K562 (cell line): ENCODE data around the gene GAS2L1. TPM values are rescaled to one million over a fixed set of nuclear protein-coding genes. Genes with fewer than 3 reads are reported as not detected.

Experiments used
- ESRRB ChIP-seq: fragments of 250-450 bp; sonication (Bioruptor Pico); IDR thresholded peaks from 2 replicates; pipeline ENCODE4 v1.5.0; 2020; ENCODE audit warnings: mild to moderate bottlenecking, moderate library complexity, borderline replicate concordance
- NCOA4 ChIP-seq: fragments of 450-650 bp; IDR thresholded peaks from 2 replicates; pipeline ENCODE4 v1.6.1; 2018; ENCODE audit warnings: mild to moderate bottlenecking; ENCODE audit not compliant: partially characterized antibody
- TEAD4 ChIP-seq, 2 experiments: sonication (generic) in 1 of 2; formaldehyde crosslinking in 1 of 2; IDR thresholded peaks; 2 replicates each; pipeline versions ENCODE4 v1.6.1 to v1.8.0; 2012 to 2022; ENCODE audit warnings: borderline replicate concordance in 1 of 2, inconsistent platforms in 1 of 2, low read length in 1 of 2, mild to moderate bottlenecking in 1 of 2, missing genetic modification reagents in 1 of 2
- polyA plus RNA-seq, 8 experiments: library from polyadenylated mRNA; depleted of rRNA in 4 of 8; stranded (reverse) in 5 of 8; unstranded in 3 of 8; fragments of >200 nt; fragmentation: Nextera tagmentation in 2 of 8; fragmentation: Illumina TruSeq in 1 of 8; extraction: Ambion mirVana in 2 of 8; extraction: Trizol in 1 of 8; gene quantifications; 2 replicates each; pipeline versions ENCODE4 v1.2.1 to v1.2.3, GENCODE V29; 2011 to 2014; ENCODE audit warnings: inconsistent platforms in 1 of 8, missing spikeins in 1 of 8
- total RNA-seq, 7 experiments: library from RNA; depleted of rRNA in 6 of 7; stranded (reverse); fragments of >200 nt in 6 of 7; fragmentation: Illumina TruSeq in 2 of 7; extraction: Trizol in 2 of 7; gene quantifications; 2 replicates each; pipeline versions ENCODE4 v1.2.1 to v1.2.3, GENCODE V29; 2011 to 2021; ENCODE audit warnings: low replicate concordance in 1 of 7
- TF ChIP-seq, protein P1 (sequence below): sonication (generic); formaldehyde crosslinking; IDR thresholded peaks from 2 replicates; pipeline ENCODE4 v1.8.0; 2023; ENCODE audit warnings: mild to moderate bottlenecking, missing genetic modification reagents
- TF ChIP-seq, protein P2 (sequence below): fragments of 200-800 bp; sonication (Bioruptor generic); IDR thresholded peaks from 2 replicates; pipeline ENCODE4 v1.6.1; 2017; ENCODE audit warnings: missing genetic modification characterization, missing compliant biosample characterization

Gene GAS2L1
- total and polyA plus RNA-seq, 9 of the 15 experiments (the other 6 are each of a cell fraction or from before 2014, with no cell fraction given): 0.56 to 19.7 (median 3.2) TPM

DNA sequence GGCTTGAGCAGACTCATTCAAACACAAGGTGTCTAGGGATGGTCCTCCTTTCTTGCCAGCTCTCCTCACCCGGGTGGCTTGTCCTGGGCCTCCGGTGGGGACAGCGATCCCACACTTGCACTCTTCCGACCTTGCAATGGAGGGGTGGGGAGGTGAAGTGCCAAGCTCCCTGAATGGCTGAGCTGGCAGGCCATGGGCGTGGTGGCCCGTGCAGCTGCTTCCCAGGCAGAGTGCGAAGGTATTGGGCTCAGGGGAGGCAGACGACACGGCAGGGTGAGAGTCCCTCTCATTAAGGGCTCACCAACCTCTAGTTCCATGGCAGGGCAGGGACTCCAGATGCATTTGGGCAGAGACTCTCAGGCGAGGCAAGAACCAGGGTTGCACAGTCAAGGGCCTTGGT is 20.0 kb downstream of the GAS2L1 start (continued):
- TF ChIP-seq, protein P1, sequence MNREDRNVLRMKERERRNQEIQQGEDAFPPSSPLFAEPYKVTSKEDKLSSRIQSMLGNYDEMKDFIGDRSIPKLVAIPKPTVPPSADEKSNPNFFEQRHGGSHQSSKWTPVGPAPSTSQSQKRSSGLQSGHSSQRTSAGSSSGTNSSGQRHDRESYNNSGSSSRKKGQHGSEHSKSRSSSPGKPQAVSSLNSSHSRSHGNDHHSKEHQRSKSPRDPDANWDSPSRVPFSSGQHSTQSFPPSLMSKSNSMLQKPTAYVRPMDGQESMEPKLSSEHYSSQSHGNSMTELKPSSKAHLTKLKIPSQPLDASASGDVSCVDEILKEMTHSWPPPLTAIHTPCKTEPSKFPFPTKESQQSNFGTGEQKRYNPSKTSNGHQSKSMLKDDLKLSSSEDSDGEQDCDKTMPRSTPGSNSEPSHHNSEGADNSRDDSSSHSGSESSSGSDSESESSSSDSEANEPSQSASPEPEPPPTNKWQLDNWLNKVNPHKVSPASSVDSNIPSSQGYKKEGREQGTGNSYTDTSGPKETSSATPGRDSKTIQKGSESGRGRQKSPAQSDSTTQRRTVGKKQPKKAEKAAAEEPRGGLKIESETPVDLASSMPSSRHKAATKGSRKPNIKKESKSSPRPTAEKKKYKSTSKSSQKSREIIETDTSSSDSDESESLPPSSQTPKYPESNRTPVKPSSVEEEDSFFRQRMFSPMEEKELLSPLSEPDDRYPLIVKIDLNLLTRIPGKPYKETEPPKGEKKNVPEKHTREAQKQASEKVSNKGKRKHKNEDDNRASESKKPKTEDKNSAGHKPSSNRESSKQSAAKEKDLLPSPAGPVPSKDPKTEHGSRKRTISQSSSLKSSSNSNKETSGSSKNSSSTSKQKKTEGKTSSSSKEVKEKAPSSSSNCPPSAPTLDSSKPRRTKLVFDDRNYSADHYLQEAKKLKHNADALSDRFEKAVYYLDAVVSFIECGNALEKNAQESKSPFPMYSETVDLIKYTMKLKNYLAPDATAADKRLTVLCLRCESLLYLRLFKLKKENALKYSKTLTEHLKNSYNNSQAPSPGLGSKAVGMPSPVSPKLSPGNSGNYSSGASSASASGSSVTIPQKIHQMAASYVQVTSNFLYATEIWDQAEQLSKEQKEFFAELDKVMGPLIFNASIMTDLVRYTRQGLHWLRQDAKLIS: no peak
- TF ChIP-seq, protein P2, sequence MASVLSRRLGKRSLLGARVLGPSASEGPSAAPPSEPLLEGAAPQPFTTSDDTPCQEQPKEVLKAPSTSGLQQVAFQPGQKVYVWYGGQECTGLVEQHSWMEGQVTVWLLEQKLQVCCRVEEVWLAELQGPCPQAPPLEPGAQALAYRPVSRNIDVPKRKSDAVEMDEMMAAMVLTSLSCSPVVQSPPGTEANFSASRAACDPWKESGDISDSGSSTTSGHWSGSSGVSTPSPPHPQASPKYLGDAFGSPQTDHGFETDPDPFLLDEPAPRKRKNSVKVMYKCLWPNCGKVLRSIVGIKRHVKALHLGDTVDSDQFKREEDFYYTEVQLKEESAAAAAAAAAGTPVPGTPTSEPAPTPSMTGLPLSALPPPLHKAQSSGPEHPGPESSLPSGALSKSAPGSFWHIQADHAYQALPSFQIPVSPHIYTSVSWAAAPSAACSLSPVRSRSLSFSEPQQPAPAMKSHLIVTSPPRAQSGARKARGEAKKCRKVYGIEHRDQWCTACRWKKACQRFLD: no peak
- no peak for TF ChIP-seq NCOA4
- no peak for TF ChIP-seq TEAD4 (IDR thresholded peaks at IDR 0.05; ENCODE audit: low read length)
- no peak for TF ChIP-seq TEAD4 (CRISPR knock-in tag; IDR thresholded peaks at IDR 0.05; ENCODE audit: borderline replicate concordance)
- TF ChIP-seq ESRRB (CRISPR knock-in tag): no peak
